ENCODE data around the gene DUOX2. TPM values are rescaled to one million over a fixed set of nuclear protein-coding genes. Genes with fewer than 3 reads are reported as not detected.

The DUOX2 gene
- total and polyA plus RNA-seq, 2 donors (not counting 1 experiment from before 2014, with no cell fraction given), result 0.32 TPM; not detected in 1

DNA sequence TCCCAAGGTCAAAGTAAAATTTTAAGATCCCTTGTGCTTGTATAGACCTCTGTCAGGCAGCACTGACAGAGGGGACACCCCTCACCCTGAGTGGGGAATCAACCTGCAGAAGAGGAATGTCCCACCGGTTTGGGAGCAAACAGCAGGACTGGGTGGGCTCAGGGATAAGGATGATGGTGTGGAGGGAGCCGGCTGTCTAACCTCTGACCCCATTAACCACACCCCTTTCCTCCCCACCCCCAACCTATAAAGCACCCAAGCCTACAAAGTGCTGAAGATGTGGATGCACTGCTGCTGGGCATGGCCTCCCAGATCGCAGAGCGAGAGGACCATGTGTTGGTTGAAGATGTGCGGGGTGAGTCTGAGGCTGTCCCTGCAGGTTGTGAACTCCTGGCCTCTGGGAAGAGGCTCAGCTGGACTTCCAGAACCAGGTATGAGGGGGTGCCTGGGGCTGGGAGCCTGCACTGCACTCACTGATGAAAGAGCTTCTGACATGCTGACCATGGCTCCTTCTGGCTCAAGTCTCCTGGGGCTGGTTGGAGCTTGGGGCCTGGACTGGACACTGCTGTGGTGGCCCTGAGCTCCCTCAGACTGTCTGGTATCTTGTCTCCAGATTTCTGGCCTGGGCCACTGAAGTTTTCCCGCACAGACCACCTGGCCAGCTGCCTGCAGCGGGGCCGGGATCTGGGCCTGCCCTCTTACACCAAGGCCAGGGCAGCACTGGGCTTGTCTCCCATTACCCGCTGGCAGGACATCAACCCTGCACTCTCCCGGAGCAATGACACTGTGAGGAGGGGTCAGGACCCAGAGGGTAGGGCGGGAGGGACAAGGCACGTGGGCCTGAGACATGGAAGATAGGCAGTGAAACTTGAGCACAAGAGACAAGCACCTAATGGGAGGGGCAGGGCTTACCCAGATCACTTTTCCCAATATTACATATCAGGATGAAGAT lies 25.1 kb upstream of the DUOX2 start:
- DNase-seq (no peak), ATAC-seq (ENCODE audit: low read depth) (no peak)
- Histone ChIP-seq H3K79me2 (ENCODE audit: control insufficient read depth, insufficient read depth, low read length) (no peaks in the 10 kb centered on the region), H3K9ac (ENCODE audit: low read length) (no peak overlapping the region), H2AFZ (ENCODE audit: insufficient read depth, low read depth, low read length, poor library complexity, severe bottlenecking) (no peak overlapping the region), H3K9me3 (ENCODE audit: control extremely low read depth in 1 of 3, control insufficient read depth in 2 of 3, insufficient read depth in 1 of 3, low read length in 2 of 3) (peaks cover 0 to 6% (median 0%) of the 10 kb centered on the region in 3 donors), H4K20me1 (ENCODE audit: control insufficient read depth, insufficient read depth, low read length, poor library complexity, severe bottlenecking) (no peaks in the 10 kb centered on the region), H3K4me2 (replicated peaks; ENCODE audit: low read depth, low read length, poor library complexity, severe bottlenecking) (no peak overlapping the region), H3K27me3 (replicated peaks in 1 of 4; ENCODE audit: control extremely low read depth in 1 of 4, control insufficient read depth in 3 of 4, insufficient read depth in 4 of 4, low read length in 3 of 4) (peaks cover 0 to 31% (median 15%) of the 10 kb centered on the region in 4 experiments), H3K4me3 (ENCODE audit: control extremely low read depth in 1 of 5, extremely low read depth in 1 of 5, insufficient read depth in 1 of 5, low read depth in 2 of 5, low read length in 4 of 5) (no peak overlapping the region), H3K4me1 (ENCODE audit: control insufficient read depth in 2 of 2, insufficient read depth in 2 of 2, low read length in 2 of 2) (peaks cover 12 to 15% of the 10 kb centered on the region in 2 donors), H3K36me3 (replicated peaks in 1 of 2; ENCODE audit: control extremely low read depth in 1 of 2, control insufficient read depth in 1 of 2, extremely low read depth in 1 of 2, insufficient read depth in 2 of 2, low read length in 1 of 2) (no peaks in the 10 kb centered on the region), H3K27ac (ENCODE audit: low read length in 2 of 2) (no peak overlapping the region)
- POLR2A ChIA-PET, result no interaction called here
- intact Hi-C loops (cut with micrococcal nuclease), result no loop called here
- Mint-ChIP-seq H3K4me3 (no peak overlapping the region), H3K27me3 (peaks cover 26% of the 10 kb centered on the region), H3K27ac (no peak overlapping the region), H3K9me3 (ENCODE audit: insufficient read depth) (no peaks in the 10 kb centered on the region), H3K4me1 (peaks cover 13% of the 10 kb centered on the region)
- TF ChIP-seq, protein P1, sequence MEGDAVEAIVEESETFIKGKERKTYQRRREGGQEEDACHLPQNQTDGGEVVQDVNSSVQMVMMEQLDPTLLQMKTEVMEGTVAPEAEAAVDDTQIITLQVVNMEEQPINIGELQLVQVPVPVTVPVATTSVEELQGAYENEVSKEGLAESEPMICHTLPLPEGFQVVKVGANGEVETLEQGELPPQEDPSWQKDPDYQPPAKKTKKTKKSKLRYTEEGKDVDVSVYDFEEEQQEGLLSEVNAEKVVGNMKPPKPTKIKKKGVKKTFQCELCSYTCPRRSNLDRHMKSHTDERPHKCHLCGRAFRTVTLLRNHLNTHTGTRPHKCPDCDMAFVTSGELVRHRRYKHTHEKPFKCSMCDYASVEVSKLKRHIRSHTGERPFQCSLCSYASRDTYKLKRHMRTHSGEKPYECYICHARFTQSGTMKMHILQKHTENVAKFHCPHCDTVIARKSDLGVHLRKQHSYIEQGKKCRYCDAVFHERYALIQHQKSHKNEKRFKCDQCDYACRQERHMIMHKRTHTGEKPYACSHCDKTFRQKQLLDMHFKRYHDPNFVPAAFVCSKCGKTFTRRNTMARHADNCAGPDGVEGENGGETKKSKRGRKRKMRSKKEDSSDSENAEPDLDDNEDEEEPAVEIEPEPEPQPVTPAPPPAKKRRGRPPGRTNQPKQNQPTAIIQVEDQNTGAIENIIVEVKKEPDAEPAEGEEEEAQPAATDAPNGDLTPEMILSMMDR (IDR thresholded peaks at IDR 0.05), result no peak
- TF ChIP-seq EZH2 (IDR thresholded peaks at IDR 0.05; ENCODE audit: borderline replicate concordance, insufficient read depth, low read depth, low read length, poor library complexity, severe bottlenecking), result no peak
- CTCF ChIA-PET, result interaction anchor here (0.5 kb wide), 1 partner anchor 303 kb away, joined by 3 read pairs; no protein-coding TSS in a partner anchor
- 100% methylated on average over 8 of the region's 12 CpGs for WGBS (ENCODE audit: insufficient coverage)

GRCh38 chr15:45137703-45138102 lies 23.7 kb upstream of the DUOX2 start:
- Histone ChIP-seq H4K20me1 (ENCODE audit: control insufficient read depth, insufficient read depth, low read length, poor library complexity, severe bottlenecking) (no peaks in the 10 kb centered on the region), H2AFZ (ENCODE audit: insufficient read depth, low read depth, low read length, poor library complexity, severe bottlenecking) (no peak overlapping the region), H3K79me2 (ENCODE audit: control insufficient read depth, insufficient read depth, low read length) (no peaks in the 10 kb centered on the region), H3K4me1 (ENCODE audit: control insufficient read depth in 2 of 2, insufficient read depth in 2 of 2, low read length in 2 of 2) (peaks cover 12 to 15% of the 10 kb centered on the region in 2 donors), H3K27ac (ENCODE audit: low read length in 2 of 2) (no peak overlapping the region), H3K4me3 (ENCODE audit: control extremely low read depth in 1 of 5, extremely low read depth in 1 of 5, insufficient read depth in 1 of 5, low read depth in 2 of 5, low read length in 4 of 5) (no peak overlapping the region), H3K36me3 (replicated peaks in 1 of 2; ENCODE audit: control extremely low read depth in 1 of 2, control insufficient read depth in 1 of 2, extremely low read depth in 1 of 2, insufficient read depth in 2 of 2, low read length in 1 of 2) (no peaks in the 10 kb centered on the region), H3K9me3 (ENCODE audit: control extremely low read depth in 1 of 3, control insufficient read depth in 2 of 3, insufficient read depth in 1 of 3, low read length in 2 of 3) (peaks cover 0 to 6% (median 0%) of the 10 kb centered on the region in 3 donors), H3K4me2 (replicated peaks; ENCODE audit: low read depth, low read length, poor library complexity, severe bottlenecking) (no peak overlapping the region), H3K27me3 (replicated peaks in 1 of 4; ENCODE audit: control extremely low read depth in 1 of 4, control insufficient read depth in 3 of 4, insufficient read depth in 4 of 4, low read length in 3 of 4) (peaks cover 0 to 43% (median 20%) of the 10 kb centered on the region in 4 experiments), H3K9ac (ENCODE audit: low read length) (no peak overlapping the region)
- Mint-ChIP-seq H3K9me3 (ENCODE audit: insufficient read depth) (no peaks in the 10 kb centered on the region), H3K27me3 (peaks cover 39% of the 10 kb centered on the region), H3K27ac (no peak overlapping the region), H3K4me3 (no peak overlapping the region), H3K4me1 (peaks cover 13% of the 10 kb centered on the region)
- POLR2A ChIA-PET, result interaction anchor here (0.7 kb wide), 1 partner anchor 26 kb away, joined by 3 read pairs; no protein-coding TSS in a partner anchor
- DNase-seq (no peak), ATAC-seq (ENCODE audit: low read depth) (no peak)
- intact Hi-C loops (cut with micrococcal nuclease), result no loop called here
- CTCF ChIA-PET, result interaction anchor here (1.1 to 1.5 kb wide), 2 partner anchors 100 to 169 kb away, joined by 3 to 4 read pairs; no protein-coding TSS in a partner anchor
- 86% methylated on average over 8 of the region's 8 CpGs for WGBS (ENCODE audit: insufficient coverage)
- no peak for TF ChIP-seq EZH2 (IDR thresholded peaks at IDR 0.05; ENCODE audit: borderline replicate concordance, insufficient read depth, low read depth, low read length, poor library complexity, severe bottlenecking)
- TF ChIP-seq, protein P1 (IDR thresholded peaks at IDR 0.05), result no peak

Data from B cell (primary cell).